ENCODE results near the gene ACTL8.

DNA sequence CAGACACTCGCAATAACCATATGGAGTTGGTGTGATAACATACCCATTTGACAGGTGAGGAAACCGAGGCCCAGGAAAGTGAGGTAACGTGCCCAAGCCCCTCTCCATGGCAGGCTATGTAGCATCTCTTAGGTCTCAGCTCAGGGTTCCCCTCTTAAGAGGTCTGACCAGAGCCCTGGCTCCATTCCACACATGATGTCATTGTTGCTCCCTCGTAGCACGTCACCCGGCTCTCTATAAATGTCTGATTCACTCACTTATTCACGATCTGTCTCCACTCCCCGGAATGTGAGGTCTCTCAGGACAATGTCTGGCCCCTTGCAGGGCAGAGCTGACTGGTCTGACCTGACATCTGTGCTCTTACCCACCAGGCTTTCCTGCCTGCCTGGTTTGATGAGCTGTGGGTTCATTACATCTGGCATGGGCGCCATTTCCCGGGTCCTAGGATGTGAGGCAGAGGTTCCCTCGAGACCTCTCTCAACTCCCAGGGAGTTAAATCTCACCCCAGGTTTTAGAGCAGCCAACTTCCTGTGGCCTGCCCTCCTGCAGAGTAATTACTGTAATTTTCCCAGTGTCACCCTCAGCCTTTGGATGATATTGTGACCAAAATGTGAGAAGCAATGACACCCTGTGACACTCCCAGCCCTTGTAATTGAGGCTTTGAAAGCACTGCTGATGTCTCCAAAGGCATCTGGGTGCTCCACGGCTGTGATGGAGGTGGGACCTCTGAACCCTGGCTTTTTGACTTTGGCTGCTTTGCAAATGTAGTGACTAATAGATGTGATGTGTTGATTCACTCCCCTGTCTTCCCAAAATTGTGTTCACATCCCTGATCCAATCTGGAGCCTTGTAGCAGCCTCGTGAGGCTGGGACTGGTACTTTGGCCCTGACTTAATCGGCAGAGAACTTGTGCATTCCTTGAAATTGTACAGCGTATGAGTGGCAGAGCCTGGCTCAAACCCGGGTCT is 10.6 kb downstream of the ACTL8 start:
- no peak for TF ChIP-seq CTCF (IDR thresholded peaks at IDR 0.05; ENCODE audit: insufficient read depth, low read length)
- TF ChIP-seq, protein P1, sequence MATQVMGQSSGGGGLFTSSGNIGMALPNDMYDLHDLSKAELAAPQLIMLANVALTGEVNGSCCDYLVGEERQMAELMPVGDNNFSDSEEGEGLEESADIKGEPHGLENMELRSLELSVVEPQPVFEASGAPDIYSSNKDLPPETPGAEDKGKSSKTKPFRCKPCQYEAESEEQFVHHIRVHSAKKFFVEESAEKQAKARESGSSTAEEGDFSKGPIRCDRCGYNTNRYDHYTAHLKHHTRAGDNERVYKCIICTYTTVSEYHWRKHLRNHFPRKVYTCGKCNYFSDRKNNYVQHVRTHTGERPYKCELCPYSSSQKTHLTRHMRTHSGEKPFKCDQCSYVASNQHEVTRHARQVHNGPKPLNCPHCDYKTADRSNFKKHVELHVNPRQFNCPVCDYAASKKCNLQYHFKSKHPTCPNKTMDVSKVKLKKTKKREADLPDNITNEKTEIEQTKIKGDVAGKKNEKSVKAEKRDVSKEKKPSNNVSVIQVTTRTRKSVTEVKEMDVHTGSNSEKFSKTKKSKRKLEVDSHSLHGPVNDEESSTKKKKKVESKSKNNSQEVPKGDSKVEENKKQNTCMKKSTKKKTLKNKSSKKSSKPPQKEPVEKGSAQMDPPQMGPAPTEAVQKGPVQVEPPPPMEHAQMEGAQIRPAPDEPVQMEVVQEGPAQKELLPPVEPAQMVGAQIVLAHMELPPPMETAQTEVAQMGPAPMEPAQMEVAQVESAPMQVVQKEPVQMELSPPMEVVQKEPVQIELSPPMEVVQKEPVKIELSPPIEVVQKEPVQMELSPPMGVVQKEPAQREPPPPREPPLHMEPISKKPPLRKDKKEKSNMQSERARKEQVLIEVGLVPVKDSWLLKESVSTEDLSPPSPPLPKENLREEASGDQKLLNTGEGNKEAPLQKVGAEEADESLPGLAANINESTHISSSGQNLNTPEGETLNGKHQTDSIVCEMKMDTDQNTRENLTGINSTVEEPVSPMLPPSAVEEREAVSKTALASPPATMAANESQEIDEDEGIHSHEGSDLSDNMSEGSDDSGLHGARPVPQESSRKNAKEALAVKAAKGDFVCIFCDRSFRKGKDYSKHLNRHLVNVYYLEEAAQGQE (IDR thresholded peaks at IDR 0.05; ENCODE audit: insufficient replicate concordance, low read depth): no peak
- no peak for TF ChIP-seq POLR2AphosphoS5 (IDR thresholded peaks at IDR 0.05; ENCODE audit: low read depth)
- no peak for TF ChIP-seq GABPA (IDR thresholded peaks at IDR 0.05; ENCODE audit: low read depth)
